GM19025 (cell line): ENCODE measurements around the gene KRTAP17-1.
"Not testable (repeated sequence)": the region's sequence is repeated elsewhere in the genome, so short reads cannot be mapped to it uniquely, and the experiment has no call there.

Experiments used
- ATAC-seq: cut with Tn5 transposase; IDR thresholded peaks from one replicate; pipeline ENCODE4 v1.9.1; 2021; ENCODE audit warnings: mild to moderate bottlenecking, low read depth, moderate library complexity; ENCODE audit not compliant: unreplicated experiment

Gene KRTAP17-1

DNA sequence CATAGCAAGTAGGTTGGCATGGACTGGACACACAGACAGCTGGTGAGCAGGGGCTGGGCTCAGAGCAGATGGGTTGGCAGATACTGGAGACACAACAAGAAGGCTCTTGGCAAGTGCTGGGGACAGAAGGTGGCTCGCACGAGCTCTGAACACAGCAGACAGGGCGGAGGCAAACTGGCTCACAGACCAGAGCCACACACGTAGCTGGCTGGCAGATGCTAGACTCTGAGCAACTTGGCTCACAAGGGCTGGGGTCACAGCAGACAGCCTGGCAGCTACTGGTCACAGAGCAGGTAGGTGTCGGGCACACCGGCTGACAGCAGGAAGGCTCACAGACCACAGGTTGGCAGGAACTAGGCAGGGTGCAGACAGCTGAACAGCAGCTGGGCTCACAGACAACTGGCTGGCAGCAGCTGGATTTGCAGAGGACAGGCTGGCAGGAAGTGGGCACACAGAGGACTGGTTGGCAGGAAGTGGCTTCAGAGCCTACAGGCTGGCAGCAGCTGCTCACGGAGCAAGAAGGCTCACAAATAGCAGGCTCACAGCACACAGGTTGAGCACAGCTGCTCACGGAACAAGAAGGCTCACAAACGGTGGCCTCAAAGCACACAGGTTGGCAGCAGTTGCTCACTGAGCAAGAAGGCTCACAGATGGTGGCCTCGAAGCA, 7.1 kb downstream of the KRTAP17-1 start:
- peak; percentile 57 for ATAC-seq

DNA sequence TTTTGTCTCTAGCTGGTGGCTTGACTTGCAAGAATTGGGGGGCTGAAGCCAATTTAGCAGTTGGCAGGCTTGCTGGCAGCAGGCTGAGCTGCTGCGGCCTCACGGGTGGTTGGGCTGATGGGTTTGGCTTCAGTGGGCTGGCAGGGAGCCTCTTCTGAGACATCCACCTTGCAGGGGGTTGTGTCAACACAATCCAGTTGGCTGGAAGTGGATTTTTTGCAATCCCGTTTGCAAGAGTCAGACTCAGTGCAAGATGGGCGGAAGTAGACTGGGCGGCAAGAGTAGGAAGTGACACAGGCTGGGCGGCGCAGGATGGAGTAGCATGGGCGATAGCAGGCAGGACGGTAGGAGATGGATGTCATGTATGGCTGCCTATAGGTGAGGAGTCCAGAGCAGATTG, 7.9 kb downstream of the KRTAP17-1 start:
- ATAC-seq: no peak

DNA sequence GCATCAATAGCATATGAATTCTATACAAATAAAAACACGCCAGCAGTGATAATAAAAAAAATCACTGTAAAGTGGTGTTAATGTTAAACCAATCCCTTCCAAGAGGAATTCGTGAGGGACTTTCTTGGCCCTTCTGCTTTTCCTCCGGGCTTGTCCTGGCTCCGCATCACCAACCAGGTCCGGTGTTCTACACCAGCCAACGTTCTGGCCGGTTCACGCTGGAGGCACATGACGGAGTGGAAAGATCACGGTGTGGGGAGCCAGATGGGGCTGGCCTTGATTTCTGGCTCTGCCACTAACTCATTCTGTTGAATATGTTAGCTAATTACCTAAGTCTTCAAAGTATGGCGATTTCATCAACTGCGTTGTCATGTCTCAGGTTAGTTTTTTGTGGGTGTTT, 11.4 kb downstream of the KRTAP17-1 start:
- no peak for ATAC-seq

DNA sequence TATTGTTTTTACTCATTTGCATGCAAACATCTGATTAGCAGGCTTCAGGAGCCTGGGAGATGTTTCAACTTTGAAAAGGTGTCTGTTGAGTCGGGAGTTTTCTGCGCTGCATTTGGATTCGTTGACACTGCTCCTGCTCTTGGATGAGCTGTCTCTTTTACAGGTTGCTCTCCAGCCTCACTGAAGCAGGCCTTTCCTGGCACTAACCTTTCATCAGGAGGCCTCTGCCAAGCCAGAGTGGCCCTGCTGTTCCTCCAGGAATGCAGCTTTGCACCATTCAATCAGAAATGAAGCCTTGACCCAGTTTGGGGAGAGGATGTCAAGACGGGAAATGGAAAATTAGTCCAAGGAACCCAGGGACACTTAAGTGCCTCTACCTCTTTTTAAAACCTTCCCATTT, 12.5 kb downstream of the KRTAP17-1 start:
- no peak for ATAC-seq

DNA sequence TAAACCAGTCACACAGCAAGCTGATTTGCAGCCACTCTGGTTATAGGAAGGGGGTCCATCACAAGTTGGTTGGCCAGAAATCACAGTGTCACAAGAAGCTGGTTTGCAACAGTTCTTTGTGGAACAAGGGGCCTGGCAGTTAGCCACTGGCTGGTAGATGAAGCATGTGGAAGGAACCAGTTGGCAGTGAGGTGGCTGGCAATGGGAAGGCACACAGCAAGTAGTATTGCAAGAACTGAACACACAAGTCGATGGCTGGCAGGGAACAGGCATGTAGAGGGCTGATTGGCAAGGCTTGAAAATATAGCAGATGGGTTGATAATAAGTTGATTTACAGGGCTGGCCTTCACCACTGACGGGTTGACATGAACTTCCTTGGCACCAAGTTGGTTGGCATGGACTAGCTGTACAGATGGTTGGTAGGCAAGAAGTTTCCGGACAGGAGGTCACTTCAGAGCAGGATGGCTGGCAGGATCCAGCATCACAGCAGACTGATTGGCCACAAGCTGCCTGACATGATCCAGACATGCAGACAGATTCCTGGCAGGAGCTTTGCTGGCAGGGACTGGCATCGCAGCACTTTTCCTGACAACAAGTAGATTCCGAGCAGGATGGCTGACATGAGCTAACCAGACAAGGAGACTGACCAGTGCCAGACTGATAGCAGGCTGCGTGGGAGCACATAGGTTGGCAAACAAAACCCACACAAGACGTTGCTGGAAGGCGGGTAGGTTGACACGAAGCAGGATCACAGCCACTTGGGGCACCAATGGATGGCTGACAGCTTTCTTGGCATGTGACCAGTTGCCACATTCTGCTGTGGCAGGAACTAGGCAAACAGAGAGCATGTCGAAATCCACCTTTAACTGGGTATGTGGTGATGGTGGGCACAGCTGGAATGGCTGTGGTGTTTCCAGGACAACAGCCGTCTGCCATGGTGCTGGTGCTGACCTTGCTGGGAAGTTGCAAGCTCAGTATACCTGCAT, 13.3 kb downstream of the KRTAP17-1 start, which contains the start of gene KRTAP29-1:
TSS of gene KRTAP29-1 (minus strand) at position 936 of the 986 bp plus-strand sequence. CDS start at position 936, 0 bp downstream.
- no peak for ATAC-seq

DNA sequence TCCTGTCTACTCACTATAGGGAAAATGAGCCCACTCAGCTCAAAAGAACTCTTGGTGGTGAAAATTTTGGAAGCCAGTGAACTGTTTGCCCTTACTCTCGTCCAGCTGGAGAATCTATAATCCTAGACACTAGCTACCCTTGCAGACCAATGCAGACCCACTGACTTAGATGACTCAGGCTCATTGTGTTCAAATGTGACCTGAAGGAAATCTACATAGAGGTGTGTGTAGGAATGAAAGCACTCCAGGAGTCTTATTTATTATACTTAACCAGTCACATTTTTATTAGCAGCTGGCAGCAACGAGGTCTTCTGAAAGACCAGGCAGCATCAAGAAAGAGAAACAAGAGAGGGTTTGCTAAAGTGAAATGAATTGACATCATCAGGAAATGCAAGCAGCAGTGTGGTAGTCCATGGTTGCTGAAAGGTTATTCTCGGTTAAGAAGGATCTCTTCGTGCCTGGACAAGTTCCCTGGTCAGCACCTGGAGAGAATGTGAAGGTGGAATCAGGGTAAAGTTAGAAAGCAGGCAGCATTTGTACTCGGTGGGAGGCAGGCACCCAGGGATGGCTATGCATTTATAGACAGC, 14.2 kb downstream of the KRTAP17-1 start:
- ATAC-seq: no peak

DNA sequence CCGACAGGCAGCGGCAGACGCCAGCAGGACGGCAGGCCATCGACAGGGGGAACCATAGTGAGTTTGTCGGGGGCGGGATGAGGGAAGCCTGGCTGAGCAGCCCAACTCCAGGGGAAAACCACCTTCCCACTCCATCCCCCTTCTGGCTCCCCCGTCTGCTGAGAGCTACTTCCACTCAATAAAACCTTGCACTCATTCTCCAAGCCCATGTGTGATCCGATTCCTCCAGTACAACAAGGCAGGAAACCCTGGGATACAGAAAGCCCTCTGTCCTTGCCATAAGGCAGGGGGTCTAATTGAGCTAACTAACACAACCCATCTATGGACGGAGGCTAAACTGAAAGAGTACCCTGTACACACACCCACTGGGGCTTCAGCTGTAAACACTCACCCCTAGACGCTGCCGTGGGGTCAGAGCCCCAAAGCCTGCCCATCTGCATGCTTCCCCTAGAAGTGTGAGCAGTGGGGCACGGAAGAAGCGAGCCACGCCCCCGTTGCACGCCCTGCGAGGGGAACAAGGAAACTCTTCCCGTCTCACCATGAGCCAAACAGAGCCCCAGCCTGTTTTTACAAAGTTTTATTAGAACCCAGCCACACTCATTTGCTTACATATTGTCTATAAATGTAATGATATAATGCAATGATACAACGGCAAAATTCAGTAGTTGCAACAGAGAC, 16.9 kb downstream of the KRTAP17-1 start:
- no peak for ATAC-seq

DNA sequence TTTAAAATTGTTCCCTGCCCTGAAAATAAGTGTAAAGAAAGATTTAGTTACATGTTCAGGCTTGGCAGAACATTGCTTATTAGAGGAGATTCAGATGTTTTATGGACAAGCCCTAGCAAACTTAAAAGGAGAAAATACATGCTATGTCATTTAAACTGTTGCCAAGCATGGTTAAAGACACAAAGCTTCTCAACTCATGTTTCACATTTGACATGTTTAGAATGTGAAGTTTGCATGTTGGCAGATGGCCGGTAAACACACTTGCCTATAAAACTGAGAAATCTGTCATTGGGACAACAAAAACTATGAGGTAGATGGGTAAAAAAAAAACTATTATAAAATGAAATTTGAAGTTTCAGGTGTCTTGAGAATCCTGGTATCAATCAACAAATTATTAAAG, 18.7 kb downstream of the KRTAP17-1 start:
- no peak for ATAC-seq

DNA sequence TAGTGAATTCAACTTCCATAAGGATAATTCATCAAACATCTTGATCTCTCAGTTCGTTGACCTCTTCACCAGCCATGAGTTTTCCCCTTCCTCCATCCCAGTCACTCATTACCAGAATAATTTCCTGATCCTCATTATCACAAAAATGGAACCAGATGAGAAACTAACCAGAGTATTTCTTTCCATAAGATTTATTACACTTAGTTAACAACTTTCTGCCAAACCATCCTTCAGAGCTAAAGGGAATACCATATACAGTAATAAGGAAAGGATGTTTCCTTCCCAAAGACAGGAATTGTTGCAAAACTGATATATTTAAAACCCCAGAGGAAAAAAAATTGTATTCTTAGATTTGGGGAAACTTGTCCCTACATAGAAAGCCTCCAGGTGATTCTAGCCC, 21.5 kb downstream of the KRTAP17-1 start:
- ATAC-seq: no peak

DNA sequence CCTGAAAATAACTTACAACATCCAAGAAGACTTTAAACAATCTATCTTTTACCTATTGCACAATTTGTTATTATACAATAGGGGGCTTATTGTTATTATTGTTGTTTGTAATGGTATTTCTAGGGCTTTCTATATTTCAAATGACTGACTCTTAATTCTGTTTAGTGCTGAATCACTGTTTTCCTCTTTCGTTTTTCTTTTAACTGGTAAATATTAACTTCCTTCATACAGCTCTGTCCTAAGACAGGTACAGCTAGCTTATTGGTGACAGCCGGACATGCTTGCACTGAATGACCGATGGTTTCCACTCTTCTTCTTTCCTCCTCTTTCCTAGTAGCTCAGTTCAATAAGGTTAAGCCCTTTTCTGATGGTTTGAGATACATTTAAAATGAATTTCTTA, 28.5 kb downstream of the KRTAP17-1 start:
- ATAC-seq: no peak

DNA sequence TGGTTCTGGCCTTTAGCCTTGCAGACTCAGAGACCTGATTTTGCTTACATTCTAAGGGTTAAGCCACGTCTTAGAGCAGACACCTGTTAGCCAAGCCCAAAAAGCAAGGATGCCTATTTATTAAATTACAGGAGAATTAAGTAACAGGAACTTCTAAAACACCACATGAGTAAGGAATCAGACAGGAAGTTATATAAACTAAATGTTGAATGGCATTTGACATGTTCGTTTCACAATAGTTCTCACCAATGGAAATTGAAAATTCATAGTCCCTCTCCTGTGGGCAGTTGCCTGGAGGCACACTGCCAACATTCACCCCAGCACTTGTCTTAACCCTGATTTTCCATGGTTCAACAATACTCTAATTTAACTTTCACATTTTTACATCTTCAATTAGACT, 31.0 kb downstream of the KRTAP17-1 start:
- ATAC-seq: no peak

DNA sequence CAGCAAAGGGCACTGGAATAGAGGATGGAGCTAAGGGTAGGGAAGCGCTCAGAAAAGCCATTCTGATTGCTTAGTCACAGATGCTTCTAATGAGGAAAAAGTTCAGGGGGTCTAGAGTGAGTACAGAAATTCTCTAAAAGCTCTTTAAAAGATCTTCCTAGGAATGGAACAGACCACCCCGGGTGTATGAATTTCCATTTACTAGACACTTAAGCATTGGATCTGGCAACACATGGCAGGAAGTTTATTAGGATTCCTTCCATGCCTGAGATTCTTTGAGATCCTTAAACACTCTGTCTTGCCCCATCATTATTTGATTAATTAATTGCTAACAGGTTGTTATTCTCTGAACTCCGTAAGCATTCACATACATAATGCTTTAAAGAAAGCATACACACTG, 31.5 kb downstream of the KRTAP17-1 start:
- ATAC-seq: no peak

DNA sequence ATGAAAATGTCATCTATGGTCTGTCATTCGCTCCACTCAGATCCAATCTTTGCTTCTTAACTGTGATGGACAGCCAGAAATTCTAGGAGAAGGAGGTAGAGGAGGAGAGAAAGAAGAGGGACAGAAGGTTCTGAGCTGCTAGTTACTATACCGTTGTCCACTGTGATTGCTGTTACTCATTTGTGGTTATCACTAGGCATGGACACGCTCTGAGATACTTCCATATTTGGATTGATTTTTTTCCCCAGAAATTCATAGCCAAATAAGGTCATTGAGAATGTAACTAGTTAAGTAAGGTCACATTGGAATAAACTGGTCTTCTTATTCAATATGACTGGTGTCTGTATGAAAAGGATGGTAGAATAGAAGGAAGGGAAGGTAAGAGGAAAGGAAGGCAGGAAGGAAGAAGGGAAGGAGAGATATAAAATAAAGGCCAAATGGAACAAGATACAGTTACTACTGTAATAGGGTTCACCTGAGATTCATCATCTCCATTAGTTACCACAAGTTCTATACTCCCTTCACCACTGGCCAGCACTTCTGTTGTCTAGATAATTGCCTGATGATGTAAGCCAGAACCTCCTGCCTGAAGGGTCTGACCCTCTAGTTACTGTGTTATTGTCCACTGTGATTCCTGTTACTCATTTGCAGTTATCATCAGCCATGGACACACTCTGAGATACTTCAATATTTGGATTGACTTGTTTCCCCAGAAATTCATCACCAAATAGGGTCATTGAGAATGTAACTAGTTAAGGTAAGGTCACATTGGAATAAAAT, 37.1 kb downstream of the KRTAP17-1 start:
- no peak for ATAC-seq

DNA sequence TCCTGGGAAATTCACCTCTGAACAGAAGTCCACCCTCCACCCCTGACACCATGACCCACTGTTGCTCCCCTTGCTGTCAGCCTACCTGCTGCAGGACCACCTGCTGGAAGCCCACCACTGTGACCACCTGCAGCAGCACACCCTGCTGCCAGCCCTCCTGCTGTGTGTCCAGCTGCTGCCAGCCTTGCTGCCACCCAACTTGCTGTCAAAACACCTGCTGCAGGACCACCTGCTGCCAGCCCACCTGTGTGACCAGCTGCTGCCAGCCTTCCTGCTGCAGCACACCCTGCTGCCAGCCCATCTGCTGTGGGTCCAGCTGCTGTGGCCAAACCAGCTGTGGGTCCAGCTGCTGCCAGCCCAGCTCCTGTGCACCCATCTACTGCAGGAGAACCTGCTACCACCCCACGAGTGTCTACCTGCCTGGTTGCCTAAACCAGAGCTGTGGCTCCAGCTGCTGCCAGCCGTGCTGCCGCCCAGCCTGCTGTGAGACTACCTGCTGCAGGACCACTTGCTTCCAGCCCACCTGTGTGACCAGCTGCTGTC, 39.8 kb downstream of the KRTAP17-1 start, which contains the start of gene KRTAP9-7:
TSS of gene KRTAP9-7 (plus strand) at position 51 of the 543 bp plus-strand sequence. CDS start at position 51, 0 bp downstream.
- ATAC-seq: not testable (repeated sequence)

DNA sequence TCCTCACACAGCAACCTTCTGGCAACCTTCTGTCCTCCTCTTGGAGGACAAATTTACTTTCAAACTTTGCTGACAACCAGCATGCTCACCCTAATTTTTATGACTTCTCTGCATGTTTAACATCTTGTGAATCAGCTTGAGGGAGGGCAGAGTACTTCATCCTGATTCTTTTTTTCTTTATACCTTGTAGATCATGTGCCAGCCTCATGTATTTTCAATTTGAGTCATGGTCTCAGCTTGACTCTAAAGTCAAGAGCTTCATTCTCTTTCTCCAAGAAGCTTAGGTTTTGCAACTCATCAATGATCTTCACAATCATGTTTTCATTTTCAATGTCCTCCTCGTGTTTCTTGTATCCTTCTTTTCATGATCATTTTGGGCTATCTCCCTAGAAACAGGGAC, 43.7 kb downstream of the KRTAP17-1 start:
- ATAC-seq: no peak

DNA sequence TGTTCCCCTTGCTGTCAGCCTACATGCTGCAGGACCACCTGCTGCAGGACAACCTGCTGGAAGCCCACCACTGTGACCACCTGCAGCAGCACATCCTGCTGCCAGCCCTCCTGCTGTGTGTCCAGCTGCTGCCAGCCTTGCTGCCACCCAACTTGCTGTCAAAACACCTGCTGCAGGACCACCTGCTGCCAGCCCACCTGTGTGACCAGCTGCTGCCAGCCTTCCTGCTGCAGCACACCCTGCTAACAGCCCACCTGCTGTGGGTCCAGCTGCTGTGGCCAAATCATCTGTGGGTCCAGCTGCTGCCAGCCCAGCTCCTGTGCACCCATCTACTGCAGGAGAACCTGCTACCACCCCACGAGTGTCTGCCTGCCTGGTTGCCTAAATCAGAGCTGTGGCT, 44.2 kb downstream of the KRTAP17-1 start:
- not testable (repeated sequence) for ATAC-seq

DNA sequence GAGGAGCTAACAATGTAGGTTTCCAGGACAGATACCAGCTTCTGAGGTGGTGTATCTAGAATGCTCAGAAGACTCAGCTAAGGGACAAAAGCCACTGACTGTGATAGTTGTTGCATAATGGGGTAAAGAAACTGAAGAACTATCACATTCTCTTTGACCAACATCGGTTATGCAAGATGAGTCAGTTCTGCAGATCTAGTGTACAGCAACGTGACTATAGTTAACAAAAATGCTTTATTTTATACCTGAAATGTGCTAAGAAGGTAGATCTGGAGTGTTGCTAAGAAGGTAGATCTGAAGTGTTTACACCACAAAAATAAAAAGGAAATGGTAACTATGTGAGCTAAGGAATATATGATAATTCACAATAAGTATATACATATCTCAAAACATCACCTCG, 47.8 kb downstream of the KRTAP17-1 start:
- ATAC-seq: no peak

DNA sequence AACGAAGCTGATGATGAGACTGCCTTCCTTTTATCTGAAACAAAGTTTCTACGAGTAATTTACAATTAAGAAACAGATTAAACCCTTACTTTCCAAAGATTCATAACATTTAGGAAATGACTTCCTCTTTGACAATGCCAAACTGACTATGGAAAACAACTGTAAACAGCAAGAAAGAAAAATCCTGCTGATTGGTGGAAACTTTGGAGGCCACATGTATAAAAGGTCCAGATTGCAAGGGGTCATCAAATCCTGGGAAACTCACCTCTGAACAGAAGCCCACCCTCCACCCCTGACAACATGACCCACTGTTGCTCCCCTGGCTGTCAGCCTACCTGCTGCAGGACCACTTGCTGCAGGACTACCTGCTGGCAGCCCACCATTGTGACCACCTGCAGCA, 50.4 kb downstream of the KRTAP17-1 start, which contains the start of gene KRTAP9-6:
TSS of gene KRTAP9-6 (plus strand) at position 301 of the 400 bp plus-strand sequence. CDS start at position 301, 0 bp downstream.
- ATAC-seq: no peak
